Measurements from ENCODE around the gene PUDP.
"Not testable (repeated sequence)": the region's sequence is repeated elsewhere in the genome, so short reads cannot be mapped to it uniquely, and the experiment has no call there.

The PUDP gene

GRCh38 chrX:7110821-7111276, 37.1 kb downstream of the PUDP start:
- in situ Hi-C loops (cut with MboI; ENCODE audit: low sequenced_read_pairs), result no loop called here

GRCh38 chrX:7109838-7110793, 37.8 kb downstream of the PUDP start:
- in situ Hi-C loops (cut with MboI; ENCODE audit: low sequenced_read_pairs), result no loop called here

- in situ Hi-C loops (cut with MboI; ENCODE audit: low sequenced_read_pairs), result no loop called here
These were observed 38.9 kb downstream of the PUDP start for GRCh38 chrX:7109049-7109531.

GRCh38 chrX:7108030-7108429, 39.9 kb downstream of the PUDP start:
- in situ Hi-C loops (cut with MboI; ENCODE audit: low sequenced_read_pairs), result no loop called here

GRCh38 chrX:7106649-7107048, 41.3 kb downstream of the PUDP start:
- in situ Hi-C loops (cut with MboI; ENCODE audit: low sequenced_read_pairs), result no loop called here

- in situ Hi-C loops (cut with MboI; ENCODE audit: low sequenced_read_pairs), result no loop called here
These were observed 45.8 kb downstream of the PUDP start for GRCh38 chrX:7102119-7102518.

- in situ Hi-C loops (cut with MboI; ENCODE audit: low sequenced_read_pairs), result no loop called here
These were observed 47.9 kb downstream of the PUDP start for GRCh38 chrX:7100022-7100421.

- in situ Hi-C loops (cut with MboI; ENCODE audit: low sequenced_read_pairs), result not testable (repeated sequence)
These were observed 52.3 kb downstream of the PUDP start for GRCh38 chrX:7095657-7096056.

- in situ Hi-C loops (cut with MboI; ENCODE audit: low sequenced_read_pairs), result no loop called here
These were observed 54.6 kb downstream of the PUDP start for GRCh38 chrX:7093305-7093704.

DNA sequence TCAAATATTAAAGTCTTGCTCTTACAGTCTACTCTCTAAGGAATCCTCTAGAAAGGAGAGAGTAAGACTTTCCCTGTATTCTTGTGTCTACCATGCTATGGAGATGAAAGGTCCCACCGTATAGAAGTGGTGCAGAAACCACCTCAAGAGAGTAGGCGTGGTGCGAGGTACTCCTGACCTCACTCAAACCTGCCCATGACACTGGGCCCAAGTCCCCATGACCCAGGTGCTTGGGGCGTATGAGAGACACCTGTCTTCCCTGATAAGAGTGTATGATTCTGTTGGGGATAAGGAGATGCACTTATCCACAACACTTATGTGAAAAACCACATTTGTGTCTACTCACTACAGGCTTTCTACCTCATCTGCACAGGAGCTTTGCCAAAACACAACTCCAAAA, 55.4 kb downstream of the PUDP start:
- in situ Hi-C loops (cut with MboI; ENCODE audit: low sequenced_read_pairs), result no loop called here

- in situ Hi-C loops (cut with MboI; ENCODE audit: low sequenced_read_pairs), result no loop called here
These were observed 56.0 kb downstream of the PUDP start for GRCh38 chrX:7091923-7092322.

DNA sequence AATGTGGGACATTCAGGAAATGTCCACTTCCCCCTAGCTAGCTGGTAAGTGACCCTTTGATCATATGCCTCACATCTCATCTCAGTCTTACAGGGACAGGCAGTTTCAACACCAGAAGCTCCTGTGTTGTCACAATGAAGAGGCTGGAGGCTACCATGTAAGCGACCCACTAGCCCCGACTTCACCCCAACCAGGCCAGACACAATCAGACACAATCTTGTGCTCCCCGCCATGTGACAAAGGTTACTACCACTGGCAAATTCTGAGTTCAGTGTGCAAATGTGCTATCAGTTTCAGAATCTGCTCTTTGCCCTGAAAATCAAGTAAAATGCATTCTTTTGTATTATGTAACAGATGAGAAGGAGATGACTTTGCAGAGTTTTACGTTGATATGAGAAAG, 57.3 kb downstream of the PUDP start:
- in situ Hi-C loops (cut with MboI; ENCODE audit: low sequenced_read_pairs), result no loop called here

GRCh38 chrX:7088968-7089615, 58.9 kb downstream of the PUDP start:
- in situ Hi-C loops (cut with MboI; ENCODE audit: low sequenced_read_pairs), result no loop called here

GRCh38 chrX:7086384-7086783, 61.6 kb downstream of the PUDP start:
- in situ Hi-C loops (cut with MboI; ENCODE audit: low sequenced_read_pairs), result no loop called here

DNA sequence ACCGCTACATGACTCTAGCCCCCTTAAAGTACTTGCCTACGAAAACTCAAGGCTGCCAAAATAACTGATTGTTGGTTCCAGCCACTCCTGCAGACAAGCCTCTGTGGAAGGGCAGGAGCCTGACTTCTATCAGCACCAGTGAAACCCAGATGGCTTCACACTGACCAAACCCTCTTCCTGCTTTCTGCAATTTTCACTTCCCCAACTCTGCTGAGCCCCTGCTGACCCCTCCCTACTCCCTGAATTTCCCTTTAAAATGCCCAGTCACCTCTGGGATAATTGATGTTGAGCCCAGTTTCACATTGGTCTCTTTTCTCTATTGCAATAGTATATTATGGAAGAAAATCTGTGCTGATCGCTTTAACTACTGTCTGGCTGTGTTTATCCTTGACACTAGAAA, 62.1 kb downstream of the PUDP start:
- in situ Hi-C loops (cut with MboI; ENCODE audit: low sequenced_read_pairs), result no loop called here

DNA sequence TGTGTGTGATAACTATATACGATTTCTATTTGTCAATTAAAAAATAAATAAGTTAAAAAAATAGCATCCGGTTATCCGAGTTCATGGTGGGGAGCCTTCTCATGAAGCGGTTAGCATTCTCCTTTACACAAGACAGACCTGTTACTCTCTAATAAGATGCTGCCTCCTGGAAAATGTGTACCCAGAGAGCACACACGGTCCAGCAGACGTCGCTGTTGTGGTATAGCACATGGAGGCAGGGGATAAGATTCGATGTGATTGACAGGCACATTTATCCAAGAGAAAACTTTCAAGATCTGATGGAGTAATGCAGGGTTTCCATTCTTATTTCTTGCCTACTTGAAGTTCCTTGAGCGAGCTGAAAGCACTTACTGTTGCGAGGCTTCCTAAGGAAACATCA, 63.1 kb downstream of the PUDP start:
- in situ Hi-C loops (cut with MboI; ENCODE audit: low sequenced_read_pairs), result no loop called here

- in situ Hi-C loops (cut with MboI; ENCODE audit: low sequenced_read_pairs), result no loop called here
These were observed 64.2 kb downstream of the PUDP start for GRCh38 chrX:7083468-7084396.

DNA sequence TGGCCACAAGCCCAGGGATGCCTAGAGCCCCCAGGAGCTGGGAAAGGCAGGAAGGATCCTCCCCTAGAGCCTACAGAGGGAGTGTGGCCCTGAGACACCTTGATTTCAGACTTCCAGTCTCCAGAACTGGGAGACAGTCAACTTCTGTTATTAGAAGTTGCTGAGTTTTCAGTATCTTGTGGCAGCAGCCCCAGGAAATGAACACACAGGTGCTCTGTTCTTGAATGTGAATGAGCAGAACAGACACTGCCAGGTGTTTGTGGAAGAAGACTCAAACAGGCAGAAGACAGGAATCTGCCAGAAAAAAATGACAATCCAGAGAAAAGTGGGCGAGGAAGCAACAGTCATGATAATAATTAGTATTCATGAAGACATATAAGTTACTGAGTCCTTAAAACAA, 64.9 kb downstream of the PUDP start:
- in situ Hi-C loops (cut with MboI; ENCODE audit: low sequenced_read_pairs), result no loop called here

- in situ Hi-C loops (cut with MboI; ENCODE audit: low sequenced_read_pairs), result no loop called here
These were observed 65.4 kb downstream of the PUDP start for GRCh38 chrX:7082556-7082955.

DNA sequence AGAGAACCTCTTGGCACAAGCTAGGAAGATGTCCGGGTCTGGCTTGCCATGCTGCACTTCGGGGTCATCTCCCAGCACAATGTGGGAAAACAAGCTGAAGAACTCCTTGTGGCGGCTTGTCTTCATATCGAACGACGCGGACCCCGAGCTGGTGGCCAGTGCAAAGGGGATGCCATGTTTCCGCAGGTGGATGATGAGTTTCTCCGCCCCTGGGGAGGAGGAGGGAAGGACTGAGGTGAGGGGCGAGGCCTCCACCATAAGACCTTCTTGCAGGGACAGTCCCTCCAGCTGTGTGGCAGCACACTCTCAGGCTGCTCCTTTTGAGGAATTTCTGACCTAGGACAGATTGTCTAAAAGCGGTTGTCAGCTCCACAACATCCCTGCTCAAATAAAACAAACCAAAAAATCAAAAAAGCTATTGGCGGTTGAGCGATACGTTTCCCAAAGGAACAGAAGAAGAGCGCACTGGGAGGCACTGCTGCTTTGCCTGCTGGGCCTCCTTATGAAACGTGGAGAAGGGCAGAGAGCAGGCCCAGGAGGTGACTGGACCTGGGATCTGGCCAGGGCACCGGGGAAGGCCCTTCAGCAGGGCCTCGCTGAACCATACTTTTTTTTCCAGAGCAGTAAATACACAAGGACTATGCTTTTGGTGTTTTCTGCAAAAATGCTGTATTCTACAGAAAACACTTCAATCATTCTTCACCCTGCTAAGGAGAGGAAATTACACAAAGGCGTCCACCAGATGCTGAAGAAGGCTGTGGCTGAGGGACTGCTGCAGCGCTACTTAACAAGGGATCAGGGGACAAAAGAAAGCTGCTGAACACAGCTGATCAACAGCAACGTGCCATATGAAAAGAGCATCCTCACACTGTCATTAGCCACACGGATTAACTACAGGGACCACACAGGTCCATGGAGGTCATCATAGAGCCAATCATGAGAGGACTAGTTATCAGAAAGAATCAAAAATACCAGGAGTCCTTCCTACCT, 70.4 kb downstream of the PUDP start:
- in situ Hi-C loops (cut with MboI; ENCODE audit: low sequenced_read_pairs), result no loop called here

Data from HL-60/S4 treated with phorbol 12-myristate 13-acetate at 8.2 ng/mL for 4 days and 3 days (cell line).